Esophagus muscularis mucosa (tissue), 4 donors: ENCODE data around the gene FOXK1. TPM values are rescaled to one million over a fixed set of nuclear protein-coding genes. Genes with fewer than 3 reads are reported as not detected.
A peak's percentile ranks its signal among the peaks of the same experiment; 100 is the strongest.
"Not testable (repeated sequence)": the region's sequence is repeated elsewhere in the genome, so short reads cannot be mapped to it uniquely, and the experiment has no call there.

Source experiments
- DNase-seq: peaks from one replicate; pipeline ENCODE4 v3.0.0-alpha.2; 2017; ENCODE audit errors: extremely low spot score
- H3K27ac ChIP-seq, 4 donors: fragments of 200-600 bp; sonication (generic); replicated peaks in 1 of 4; 1 replicate in 3 of 4; 2 replicates in 1 of 4; pipeline ENCODE4 v1.5.1; 2016 to 2019; ENCODE audit warnings: mild to moderate bottlenecking in 1 of 4
- H3K27me3 ChIP-seq, 4 donors: fragments of 200-600 bp; sonication (generic); one replicate each; pipeline versions ENCODE4 v1.5.1 to v1.6.0; 2016 to 2019
- H3K36me3 ChIP-seq, 4 donors: fragments of 200-600 bp; sonication (generic); one replicate each; pipeline ENCODE4 v1.5.1; 2016 to 2019
- H3K4me1 ChIP-seq, 4 donors: fragments of 200-600 bp; sonication (generic); one replicate each; pipeline ENCODE4 v1.5.1; 2016 to 2019
- H3K4me3 ChIP-seq, 4 donors: fragments of 200-600 bp; sonication (generic); 1 replicate in 2 of 4; 2 replicates in 2 of 4; pipeline ENCODE4 v1.5.1; 2016 to 2019; ENCODE audit warnings: mild to moderate bottlenecking in 4 of 4, moderate library complexity in 1 of 4
- H3K9me3 ChIP-seq, 4 donors: fragments of 200-600 bp; sonication (generic); 1 replicate in 3 of 4; 2 replicates in 1 of 4; pipeline ENCODE4 v1.5.1; 2016 to 2019
- EP300 ChIP-seq: sonication (generic); formaldehyde crosslinking; IDR thresholded peaks from one replicate; pipeline ENCODE4 v1.6.1; 2017; ENCODE audit warnings: antibody characterized with exemption
- POLR2A ChIP-seq: fragments of 450-650 bp; IDR thresholded peaks from one replicate; pipeline ENCODE4 v1.6.1; 2017; ENCODE audit warnings: antibody characterized with exemption, moderate library complexity, mild to moderate bottlenecking, low read depth
- POLR2AphosphoS5 ChIP-seq, 2 donors: sonication (generic); formaldehyde crosslinking; IDR thresholded peaks; one replicate each; pipeline ENCODE4 v1.6.1; 2017; ENCODE audit warnings: antibody characterized with exemption in 2 of 2
- WGBS: methylation state at CpG from one replicate; pipeline ENCODE4 v1.1.5; 2018; 5-methylcytosine and 5-hydroxymethylcytosine counted together
- intact Hi-C: fragments of 100-400 bp; cut with DNase I; formaldehyde crosslinking; loops from one replicate; pipeline ENCODE4 v1.15.1; 2023
- total RNA-seq, 4 donors: library from RNA; depleted of rRNA; stranded (reverse); fragments of >200 nt; gene quantifications; one replicate each; pipeline versions ENCODE4 v1.1.0 to v1.2.1, GENCODE V29; 2016
- TF ChIP-seq, protein P1 (sequence below), 3 experiments: fragments of 200-600 bp in 2 of 3; fragments of 450-650 bp in 1 of 3; sonication (generic) in 2 of 3; IDR thresholded peaks; one replicate each; pipeline ENCODE4 v1.5.1; 2017 to 2019; ENCODE audit warnings: antibody characterized with exemption in 3 of 3, mild to moderate bottlenecking in 2 of 3, moderate library complexity in 1 of 3

FOXK1 gene
- total RNA-seq, 4 donors from 2014 or later, result 23.4 to 46.1 (median 36.3) TPM

GRCh38 chr7:4641091-4641666 lies 40.9 kb upstream of the FOXK1 start:
- Histone ChIP-seq H3K36me3 (no peaks in the 10 kb centered on the region), H3K9me3 (no peaks in the 10 kb centered on the region), H3K27ac (peak overlapping the region; percentile 84 to 95 (median 88)), H3K4me1 (peaks cover 4 to 16% (median 15%) of the 10 kb centered on the region in 4 donors), H3K4me3 (peak overlapping the region; percentile 62 to 73 (median 69)), H3K27me3 (peaks cover 0 to 5% (median 0%) of the 10 kb centered on the region in 4 donors)
- TF ChIP-seq POLR2AphosphoS5 (IDR thresholded peaks at IDR 0.05) (no peak), POLR2A (no peak), EP300 (no peak)
- TF ChIP-seq, protein P1, sequence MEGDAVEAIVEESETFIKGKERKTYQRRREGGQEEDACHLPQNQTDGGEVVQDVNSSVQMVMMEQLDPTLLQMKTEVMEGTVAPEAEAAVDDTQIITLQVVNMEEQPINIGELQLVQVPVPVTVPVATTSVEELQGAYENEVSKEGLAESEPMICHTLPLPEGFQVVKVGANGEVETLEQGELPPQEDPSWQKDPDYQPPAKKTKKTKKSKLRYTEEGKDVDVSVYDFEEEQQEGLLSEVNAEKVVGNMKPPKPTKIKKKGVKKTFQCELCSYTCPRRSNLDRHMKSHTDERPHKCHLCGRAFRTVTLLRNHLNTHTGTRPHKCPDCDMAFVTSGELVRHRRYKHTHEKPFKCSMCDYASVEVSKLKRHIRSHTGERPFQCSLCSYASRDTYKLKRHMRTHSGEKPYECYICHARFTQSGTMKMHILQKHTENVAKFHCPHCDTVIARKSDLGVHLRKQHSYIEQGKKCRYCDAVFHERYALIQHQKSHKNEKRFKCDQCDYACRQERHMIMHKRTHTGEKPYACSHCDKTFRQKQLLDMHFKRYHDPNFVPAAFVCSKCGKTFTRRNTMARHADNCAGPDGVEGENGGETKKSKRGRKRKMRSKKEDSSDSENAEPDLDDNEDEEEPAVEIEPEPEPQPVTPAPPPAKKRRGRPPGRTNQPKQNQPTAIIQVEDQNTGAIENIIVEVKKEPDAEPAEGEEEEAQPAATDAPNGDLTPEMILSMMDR (IDR thresholded peaks at IDR 0.05), result no peak
- intact Hi-C loops, result loop anchor here (5.0 kb wide), 1 partner anchor 111 kb away; no protein-coding TSS in a partner anchor
- WGBS, result 43% methylated on average over 12 of the region's 18 CpGs
- no peak for DNase-seq

DNA sequence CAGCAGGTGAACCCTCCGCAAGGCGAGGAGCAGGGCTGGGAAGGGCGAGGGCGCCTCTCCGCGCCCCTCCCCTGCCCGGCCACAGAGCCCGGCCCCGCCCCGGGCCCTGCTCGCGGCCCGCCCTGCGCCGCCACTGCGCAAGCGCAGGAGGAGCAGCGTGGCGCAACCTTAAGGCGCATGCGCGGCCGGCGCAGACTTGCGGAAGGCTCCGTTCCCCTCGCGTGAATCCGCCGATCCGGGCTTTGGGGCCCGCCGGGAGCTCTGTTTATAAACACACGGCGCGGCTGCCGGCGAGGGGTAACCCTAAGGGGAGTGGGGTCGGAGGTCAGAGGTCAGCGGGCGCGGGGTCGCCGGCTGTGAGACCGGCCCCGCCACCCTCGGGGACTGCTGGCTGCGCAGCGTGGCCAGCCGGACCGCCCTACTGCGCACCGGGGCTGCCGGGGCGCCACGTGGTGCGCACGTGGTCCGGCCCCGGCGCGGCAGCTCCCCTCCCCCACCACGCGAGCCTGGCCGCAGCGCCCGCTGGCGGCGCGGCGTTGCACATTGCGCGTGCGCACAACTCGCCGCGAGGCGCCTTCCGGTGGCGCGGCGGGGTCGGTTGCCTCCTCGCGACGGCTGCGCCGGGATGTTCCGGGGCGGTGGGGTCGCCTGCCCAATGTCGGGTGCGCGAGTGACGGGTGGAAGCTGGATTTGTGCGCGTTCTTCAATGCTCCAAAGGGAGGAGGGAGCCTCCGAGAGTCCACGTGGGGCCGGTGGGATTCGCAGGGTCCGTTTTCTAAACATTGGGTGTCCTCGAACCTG lies 40.2 kb upstream of the FOXK1 start:
- no peaks in the 10 kb centered on the region for H3K36me3 ChIP-seq
- no peaks in the 10 kb centered on the region for H3K9me3 ChIP-seq
- peak; percentile 98 for DNase-seq
- H3K4me1 ChIP-seq, result peaks cover 4 to 16% (median 15%) of the 10 kb centered on the region in 4 donors
- under 1% methylated on average over 58 of the region's 103 CpGs for WGBS
- H3K27me3 ChIP-seq, result peaks cover 0 to 5% (median 0%) of the 10 kb centered on the region in 4 donors
- intact Hi-C loops, result loop anchor here (1.0 to 5.0 kb wide), 2 partner anchors 40 to 110 kb away; partner anchors contain the start of gene FOXK1
- peak overlapping the region; percentile 62 to 73 (median 69) for H3K4me3 ChIP-seq
- TF ChIP-seq, protein P1 (IDR thresholded peaks at IDR 0.05), result peak; percentile 59 to 65 (median 61)
- TF ChIP-seq POLR2AphosphoS5 (IDR thresholded peaks at IDR 0.05) (peak; percentile 69 to 95), POLR2A (peak; percentile 70), EP300 (no peak)
- peak overlapping the region; percentile 84 to 95 (median 88) for H3K27ac ChIP-seq

GRCh38 chr7:4642468-4643203 lies 39.5 kb upstream of the FOXK1 start:
- WGBS, result 63% methylated on average over 20 of the region's 20 CpGs
- peaks cover 4 to 16% (median 15%) of the 10 kb centered on the region in 4 donors for H3K4me1 ChIP-seq
- H3K9me3 ChIP-seq, result no peaks in the 10 kb centered on the region
- peak overlapping the region; percentile 84 to 95 (median 88) for H3K27ac ChIP-seq
- H3K36me3 ChIP-seq, result no peaks in the 10 kb centered on the region
- TF ChIP-seq POLR2A (no peak), EP300 (no peak), POLR2AphosphoS5 (IDR thresholded peaks at IDR 0.05) (no peak)
- TF ChIP-seq, protein P1 (IDR thresholded peaks at IDR 0.05), result no peak
- H3K4me3 ChIP-seq, result peak overlapping the region; percentile 62 to 73 (median 69)
- DNase-seq, result no peak
- intact Hi-C loops, result loop anchor here (1.0 to 5.0 kb wide), 2 partner anchors 40 to 110 kb away; partner anchors contain the start of gene FOXK1
- peaks cover 0 to 5% (median 0%) of the 10 kb centered on the region in 4 donors for H3K27me3 ChIP-seq

GRCh38 chr7:4643204-4643471 lies 39.0 kb upstream of the FOXK1 start:
- not testable (repeated sequence) for H3K27ac ChIP-seq, DNase-seq, H3K4me3 ChIP-seq, H3K9me3 ChIP-seq, H3K27me3 ChIP-seq, H3K36me3 ChIP-seq
- peaks cover 4 to 16% (median 15%) of the 10 kb centered on the region in 4 donors for H3K4me1 ChIP-seq
- WGBS, result 92% methylated on average over 5 of the region's 5 CpGs
- intact Hi-C loops, result loop anchor here (5.0 kb wide), 1 partner anchor 109 kb away; no protein-coding TSS in a partner anchor

GRCh38 chr7:4645246-4645645 lies 36.8 kb upstream of the FOXK1 start:
- intact Hi-C loops, result no loop called here
- no peak for TF ChIP-seq EP300
- no peak for TF ChIP-seq POLR2AphosphoS5 (IDR thresholded peaks at IDR 0.05)
- TF ChIP-seq, protein P1 (IDR thresholded peaks at IDR 0.05), result no peak
- TF ChIP-seq POLR2A, result no peak

More at GRCh38 chr7:4645246-4645645, 36.8 kb upstream of the FOXK1 start:
- no peak overlapping the region for H3K4me3 ChIP-seq
- WGBS, result 56% methylated on average over 2 of the region's 2 CpGs
- H3K9me3 ChIP-seq, result no peaks in the 10 kb centered on the region
- H3K36me3 ChIP-seq, result no peaks in the 10 kb centered on the region
- peaks cover 0 to 5% (median 0%) of the 10 kb centered on the region in 4 donors for H3K27me3 ChIP-seq
- H3K4me1 ChIP-seq, result peaks cover 4 to 16% (median 15%) of the 10 kb centered on the region in 4 donors
- no peak for DNase-seq
- H3K27ac ChIP-seq, result no peak overlapping the region
